NB4 (cell line): ENCODE results near the gene SMAD7.

Source experiments
- MYC ChIP-seq: IDR thresholded peaks from 2 replicates; pipeline ENCODE4 v1.6.1; 2011; ENCODE audit warnings: low read depth, low read length
- POLR2A ChIP-seq: IDR thresholded peaks from 2 replicates; pipeline ENCODE4 v1.6.1; 2011; ENCODE audit warnings: mild to moderate bottlenecking; ENCODE audit not compliant: insufficient read length; ENCODE audit errors: extremely low read depth
- TF ChIP-seq, protein P1 (sequence below): IDR thresholded peaks from 2 replicates; pipeline ENCODE4 v1.6.1; 2011; ENCODE audit warnings: low read depth, low read length
- TF ChIP-seq, protein P2 (sequence below): IDR thresholded peaks from one replicate; pipeline ENCODE4 v1.5.1; 2012; ENCODE audit warnings: low read depth, low read length

DNA sequence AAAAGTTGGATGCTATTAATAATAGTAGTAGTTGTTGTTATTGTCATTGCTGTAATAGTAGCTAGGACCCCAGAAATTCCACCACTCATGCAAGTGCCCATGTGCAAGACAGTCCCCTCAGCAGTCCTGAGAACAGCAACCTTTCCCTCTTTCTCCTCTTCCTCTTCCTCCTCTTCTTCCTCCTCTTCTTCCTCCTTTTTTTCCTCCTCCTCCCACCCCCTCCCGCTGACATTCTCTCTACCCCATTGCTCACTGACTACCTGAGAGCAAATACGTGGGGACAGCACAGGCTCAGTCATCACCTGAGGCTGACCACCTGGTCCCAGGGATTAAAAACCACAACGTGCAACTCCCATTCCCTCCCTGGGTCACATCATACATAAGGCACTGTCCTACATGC, 41.8 kb downstream of the SMAD7 start:
- TF ChIP-seq POLR2A, result no peak
- TF ChIP-seq, protein P1, sequence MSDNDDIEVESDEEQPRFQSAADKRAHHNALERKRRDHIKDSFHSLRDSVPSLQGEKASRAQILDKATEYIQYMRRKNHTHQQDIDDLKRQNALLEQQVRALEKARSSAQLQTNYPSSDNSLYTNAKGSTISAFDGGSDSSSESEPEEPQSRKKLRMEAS, result no peak
- TF ChIP-seq, protein P2, sequence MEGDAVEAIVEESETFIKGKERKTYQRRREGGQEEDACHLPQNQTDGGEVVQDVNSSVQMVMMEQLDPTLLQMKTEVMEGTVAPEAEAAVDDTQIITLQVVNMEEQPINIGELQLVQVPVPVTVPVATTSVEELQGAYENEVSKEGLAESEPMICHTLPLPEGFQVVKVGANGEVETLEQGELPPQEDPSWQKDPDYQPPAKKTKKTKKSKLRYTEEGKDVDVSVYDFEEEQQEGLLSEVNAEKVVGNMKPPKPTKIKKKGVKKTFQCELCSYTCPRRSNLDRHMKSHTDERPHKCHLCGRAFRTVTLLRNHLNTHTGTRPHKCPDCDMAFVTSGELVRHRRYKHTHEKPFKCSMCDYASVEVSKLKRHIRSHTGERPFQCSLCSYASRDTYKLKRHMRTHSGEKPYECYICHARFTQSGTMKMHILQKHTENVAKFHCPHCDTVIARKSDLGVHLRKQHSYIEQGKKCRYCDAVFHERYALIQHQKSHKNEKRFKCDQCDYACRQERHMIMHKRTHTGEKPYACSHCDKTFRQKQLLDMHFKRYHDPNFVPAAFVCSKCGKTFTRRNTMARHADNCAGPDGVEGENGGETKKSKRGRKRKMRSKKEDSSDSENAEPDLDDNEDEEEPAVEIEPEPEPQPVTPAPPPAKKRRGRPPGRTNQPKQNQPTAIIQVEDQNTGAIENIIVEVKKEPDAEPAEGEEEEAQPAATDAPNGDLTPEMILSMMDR, result no peak
- no peak for TF ChIP-seq MYC
